Adrenal gland (tissue), 5 donors: Measurements from ENCODE around the gene RCE1.

Source experiments
- CTCF ChIP-seq, 6 experiments: fragments of 450-650 bp in 4 of 6; fragments of 200-600 bp in 2 of 6; sonication (generic) in 1 of 6; IDR thresholded peaks; 1 replicate in 5 of 6; 2 replicates in 1 of 6; pipeline versions ENCODE4 v1.5.1 to v1.8.0; 2016 to 2021; ENCODE audit warnings: antibody characterized with exemption in 6 of 6, mild to moderate bottlenecking in 2 of 6, moderate library complexity in 1 of 6
- POLR2A ChIP-seq, 2 donors: fragments of 450-650 bp; IDR thresholded peaks; one replicate each; pipeline ENCODE4 v1.6.1; 2017; ENCODE audit warnings: antibody characterized with exemption in 2 of 2, mild to moderate bottlenecking in 2 of 2, moderate library complexity in 1 of 2
- donor health status: DM: no; HTN: no; CAD: no.

- TF ChIP-seq CTCF (IDR thresholded peaks at IDR 0.05) (no peak), POLR2A (IDR thresholded peaks at IDR 0.05) (no peak)
Measured at GRCh38 chr11:66868726-66869566, 25.7 kb downstream of the RCE1 start.
